ENCODE measurements around the gene PFDN1. TPM values are rescaled to one million over a fixed set of nuclear protein-coding genes. Genes with fewer than 3 reads are reported as not detected.

PFDN1 gene
- total RNA-seq, 4 donors from 2014 or later = 90.6 to 142 (median 109) TPM

GRCh38 chr5:140321796-140322195 is 18.9 kb upstream of the PFDN1 start:
- no peak for TF ChIP-seq POLR2A (IDR thresholded peaks at IDR 0.05)
- TF ChIP-seq CTCF (IDR thresholded peaks at IDR 0.05) = no peak
- Histone ChIP-seq H3K36me3 (no peaks in the 10 kb centered on the region), H3K4me3 (no peak overlapping the region), H3K27me3 (no peaks in the 10 kb centered on the region), H3K9me3 (no peaks in the 10 kb centered on the region), H3K27ac (no peak overlapping the region), H3K4me1 (peaks cover 0 to 5% (median 0%) of the 10 kb centered on the region in 4 donors)
- peak in 1 of 3 donors; percentile 68 for DNase-seq

GRCh38 chr5:140319833-140320232 is 16.9 kb upstream of the PFDN1 start:
- no peaks in the 10 kb centered on the region for H3K36me3 ChIP-seq
- peak in 1 of 3 donors; percentile 5 for DNase-seq
- no peak for TF ChIP-seq POLR2A (IDR thresholded peaks at IDR 0.05)
- no peak for TF ChIP-seq CTCF (IDR thresholded peaks at IDR 0.05)
- H3K27me3 ChIP-seq = no peaks in the 10 kb centered on the region
- peaks cover 0 to 5% (median 0%) of the 10 kb centered on the region in 4 donors for H3K4me1 ChIP-seq
- H3K9me3 ChIP-seq = no peaks in the 10 kb centered on the region
- H3K4me3 ChIP-seq = no peak overlapping the region
- no peak overlapping the region for H3K27ac ChIP-seq

GRCh38 chr5:140318792-140319191 is 15.9 kb upstream of the PFDN1 start:
- H3K27ac ChIP-seq = no peak overlapping the region

GRCh38 chr5:140317859-140318258 is 15.0 kb upstream of the PFDN1 start:
- Histone ChIP-seq H3K27me3 (no peaks in the 10 kb centered on the region), H3K4me1 (peaks cover 0 to 1% (median 0%) of the 10 kb centered on the region in 4 donors), H3K36me3 (no peaks in the 10 kb centered on the region), H3K27ac (no peak overlapping the region), H3K9me3 (no peaks in the 10 kb centered on the region), H3K4me3 (no peak overlapping the region)
- DNase-seq = no peak
- no peak for TF ChIP-seq POLR2A (IDR thresholded peaks at IDR 0.05)
- TF ChIP-seq CTCF (IDR thresholded peaks at IDR 0.05) = no peak

More at GRCh38 chr5:140318792-140319191, 15.9 kb upstream of the PFDN1 start:
- H3K36me3 ChIP-seq = no peaks in the 10 kb centered on the region
- H3K4me3 ChIP-seq = no peak overlapping the region
- no peak for TF ChIP-seq POLR2A (IDR thresholded peaks at IDR 0.05)
- no peak for TF ChIP-seq CTCF (IDR thresholded peaks at IDR 0.05)
- peak in 1 of 3 donors; percentile 46 for DNase-seq
- H3K9me3 ChIP-seq = no peaks in the 10 kb centered on the region
- peaks cover 0 to 5% (median 0%) of the 10 kb centered on the region in 4 donors for H3K4me1 ChIP-seq
- no peaks in the 10 kb centered on the region for H3K27me3 ChIP-seq

- no peak for DNase-seq
- Histone ChIP-seq H3K9me3 (no peaks in the 10 kb centered on the region), H3K27ac (peak overlapping the region in 2 of 4 donors; percentile 37 to 71), H3K27me3 (no peaks in the 10 kb centered on the region), H3K4me3 (no peak overlapping the region), H3K36me3 (no peaks in the 10 kb centered on the region), H3K4me1 (peaks cover 0 to 20% (median 2%) of the 10 kb centered on the region in 4 donors)
- TF ChIP-seq POLR2A (IDR thresholded peaks at IDR 0.05) (no peak), CTCF (IDR thresholded peaks at IDR 0.05) (no peak)
Observed at GRCh38 chr5:140312791-140313189, 9.9 kb upstream of the PFDN1 start.
